IPS-18c (cell line): ENCODE data around the gene OR5K4.
"Not testable (repeated sequence)": the region's sequence is repeated elsewhere in the genome, so short reads cannot be mapped to it uniquely, and the experiment has no call there.

Source experiments
- H3K4me3 ChIP-seq: 2 replicates; pipeline ENCODE4 v1.7.0; 2013; ENCODE audit warnings: low read depth, mild to moderate bottlenecking, low read length, moderate library complexity; ENCODE audit not compliant: insufficient read depth
- H3K9me3 ChIP-seq: one replicate; pipeline ENCODE4 v1.6.1; 2013; ENCODE audit warnings: mild to moderate bottlenecking, low read length, moderate library complexity; ENCODE audit not compliant: control insufficient read depth, insufficient read depth

OR5K4 gene

DNA sequence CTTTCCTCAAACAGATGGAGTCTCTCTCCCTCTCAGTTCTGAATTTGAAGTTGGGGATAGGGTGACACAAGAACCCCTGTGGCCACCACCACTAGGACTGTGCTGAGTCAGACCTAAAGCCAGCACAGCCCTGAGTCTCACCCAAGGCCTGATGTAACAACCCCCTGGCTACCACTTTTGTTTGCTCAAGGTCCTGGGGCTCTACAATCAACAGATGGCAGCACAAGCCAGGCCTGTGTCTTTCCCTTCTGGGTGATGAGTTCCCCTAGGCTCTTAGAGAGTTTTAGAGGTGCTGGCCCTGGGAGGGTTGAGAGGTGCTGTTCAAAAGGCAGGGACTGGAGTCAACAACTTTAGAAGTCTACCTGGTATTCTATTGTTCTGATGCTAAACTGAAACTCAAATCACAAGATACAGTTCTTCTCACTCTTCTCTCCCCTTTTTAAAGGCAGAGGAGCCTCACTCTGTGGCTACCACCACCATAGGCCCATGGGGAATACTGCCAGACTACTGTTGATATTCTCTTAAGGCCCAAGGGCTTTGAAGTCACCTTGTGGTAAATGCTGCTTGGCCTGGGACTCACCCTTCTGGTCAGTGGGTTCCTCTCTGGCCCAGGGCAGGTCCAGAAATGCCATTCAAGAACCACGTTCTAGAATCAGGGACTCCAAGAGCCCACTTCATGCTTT, 6.5 kb downstream of the OR5K4 start:
- Histone ChIP-seq H3K9me3 (no peaks in the 10 kb centered on the region), H3K4me3 (no peak overlapping the region)

DNA sequence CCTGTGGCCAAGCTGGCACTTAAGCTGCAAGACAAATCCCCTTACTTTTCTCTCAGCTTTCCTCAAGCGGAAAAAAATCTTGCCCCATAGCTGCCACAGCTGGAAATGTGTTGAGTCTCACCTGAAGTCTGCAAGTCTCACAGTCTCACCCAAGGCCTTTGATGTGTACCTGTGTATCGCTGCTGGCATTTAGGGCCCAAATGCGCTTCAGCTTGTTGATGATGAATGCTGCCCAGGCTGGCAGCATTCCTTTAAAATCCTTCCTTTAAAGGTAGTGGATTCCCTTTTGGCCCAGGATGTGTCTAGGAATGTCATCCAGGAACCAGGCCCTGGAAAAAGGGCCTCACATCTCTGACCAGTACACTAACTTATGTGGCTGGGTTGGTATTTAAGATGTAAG, 7.0 kb downstream of the OR5K4 start:
- Histone ChIP-seq H3K9me3 (no peaks in the 10 kb centered on the region), H3K4me3 (no peak overlapping the region)

DNA sequence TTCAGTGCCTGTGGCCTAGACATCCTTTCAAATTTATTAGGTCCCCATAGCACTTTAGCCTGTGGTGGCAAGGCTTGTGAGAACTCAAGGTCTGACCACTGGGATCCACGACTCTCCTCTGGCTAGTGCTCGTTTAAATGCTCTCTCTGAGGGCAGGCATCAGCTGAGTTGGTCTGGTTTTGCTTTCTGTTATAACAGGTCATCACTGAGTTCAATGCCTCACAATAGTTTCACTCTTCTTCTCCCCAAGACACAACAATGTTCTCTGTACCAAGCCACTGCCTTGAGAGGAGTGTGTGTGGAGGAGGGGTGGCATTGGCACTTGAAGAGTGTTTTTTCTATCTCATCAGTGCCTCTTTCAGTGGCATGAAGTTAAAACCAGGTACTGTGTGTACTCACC, 7.6 kb downstream of the OR5K4 start:
- no peaks in the 10 kb centered on the region for H3K9me3 ChIP-seq
- H3K4me3 ChIP-seq = no peak overlapping the region

DNA sequence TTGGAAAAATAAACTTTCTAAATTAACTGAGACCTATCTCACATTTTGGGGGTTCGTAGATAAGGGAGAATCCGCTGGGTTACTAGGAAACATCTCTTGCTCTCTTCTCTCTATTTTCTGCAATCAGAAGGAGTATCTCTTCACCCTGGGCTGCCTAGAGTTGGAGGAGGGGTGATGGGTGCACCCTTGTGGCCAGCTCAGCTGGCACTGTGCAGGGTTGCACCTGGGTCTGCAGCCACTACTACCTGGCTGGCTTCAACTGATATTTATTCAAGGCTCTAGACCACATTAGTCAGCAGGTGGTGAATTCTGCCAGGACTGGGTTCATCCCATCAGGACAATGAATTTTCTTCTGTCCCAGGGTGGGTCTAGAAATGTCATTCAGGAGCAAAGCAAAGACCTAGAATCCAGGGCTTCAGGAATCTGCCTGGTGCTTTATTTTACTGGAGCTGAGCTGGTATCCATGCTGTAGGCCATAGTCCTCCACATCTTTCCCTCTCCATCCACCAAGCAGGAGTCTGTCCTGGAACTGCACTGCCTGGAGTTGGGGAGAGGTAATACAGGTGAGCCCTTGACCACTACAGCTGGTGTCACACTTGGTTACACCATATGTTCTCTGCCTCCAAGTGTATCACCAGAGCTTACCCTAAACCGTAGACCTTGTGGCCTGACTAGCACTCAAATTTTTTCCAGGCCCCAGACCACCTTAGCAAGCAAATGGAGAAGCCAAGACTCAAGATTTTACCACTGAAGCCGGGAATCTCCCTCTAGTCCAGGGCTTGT, 14.0 kb downstream of the OR5K4 start:
- Histone ChIP-seq H3K4me3 (no peak overlapping the region), H3K9me3 (no peaks in the 10 kb centered on the region)

DNA sequence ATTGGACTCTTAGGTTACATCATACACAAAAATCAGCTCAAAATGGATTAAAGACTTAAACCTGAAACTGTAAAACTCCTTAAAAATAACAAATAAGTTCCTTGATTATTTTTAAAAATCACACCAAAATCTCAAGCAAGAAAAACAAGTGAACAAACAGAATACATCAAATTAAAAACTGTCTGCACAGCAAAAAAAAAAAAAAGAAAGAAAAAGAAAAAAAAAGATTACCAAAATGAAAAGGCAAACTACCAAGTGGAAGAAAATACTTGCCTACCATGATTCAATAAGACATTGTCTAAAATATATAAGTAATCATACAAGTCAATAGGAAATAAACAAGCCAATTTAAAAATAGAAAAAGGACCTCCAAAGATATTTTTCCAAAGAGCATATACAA, 17.5 kb downstream of the OR5K4 start:
- Histone ChIP-seq H3K4me3 (no peak overlapping the region), H3K9me3 (no peaks in the 10 kb centered on the region)

DNA sequence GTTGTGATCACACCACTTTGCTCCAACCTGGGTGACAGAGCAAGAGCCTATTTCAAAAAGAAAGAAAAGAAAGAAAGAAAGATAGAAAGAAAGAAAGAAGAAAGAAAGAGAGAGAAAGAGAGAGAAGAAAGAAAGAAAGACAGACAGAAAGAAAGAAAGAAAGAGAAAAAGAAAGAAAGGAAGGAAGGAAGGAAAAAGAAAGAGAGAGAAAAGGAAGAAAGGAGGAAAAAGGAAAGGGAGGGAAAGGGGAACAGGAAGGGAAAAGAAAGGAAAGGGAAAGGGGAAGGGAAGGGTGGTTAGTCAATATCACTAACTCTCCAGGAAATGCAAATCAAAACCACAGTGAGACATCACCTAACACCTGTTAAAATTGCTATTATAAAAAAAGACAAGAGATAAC, 18.2 kb downstream of the OR5K4 start:
- Histone ChIP-seq H3K9me3 (no peaks in the 10 kb centered on the region), H3K4me3 (no peak overlapping the region)

DNA sequence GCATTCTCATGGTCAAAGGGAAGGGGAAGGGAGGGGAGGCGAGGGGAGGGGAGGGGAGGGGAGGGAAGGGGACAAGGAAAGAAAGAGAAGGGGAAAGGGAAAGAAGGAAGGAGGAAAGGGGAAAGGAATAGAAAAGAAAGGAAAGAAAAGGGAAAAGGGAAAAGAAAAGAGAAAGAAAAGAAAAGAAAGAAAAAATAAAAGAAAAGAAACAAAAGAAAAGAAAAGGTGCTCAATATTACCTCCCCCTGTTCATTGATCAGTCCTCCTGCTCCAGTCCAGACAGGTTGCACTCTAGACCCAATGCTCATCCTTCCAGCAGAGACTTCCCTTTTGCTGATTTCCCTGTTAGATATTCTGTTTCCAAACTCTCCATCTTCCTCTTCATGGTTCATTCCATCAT, 18.8 kb downstream of the OR5K4 start:
- Histone ChIP-seq H3K4me3 (no peak overlapping the region), H3K9me3 (no peaks in the 10 kb centered on the region)

DNA sequence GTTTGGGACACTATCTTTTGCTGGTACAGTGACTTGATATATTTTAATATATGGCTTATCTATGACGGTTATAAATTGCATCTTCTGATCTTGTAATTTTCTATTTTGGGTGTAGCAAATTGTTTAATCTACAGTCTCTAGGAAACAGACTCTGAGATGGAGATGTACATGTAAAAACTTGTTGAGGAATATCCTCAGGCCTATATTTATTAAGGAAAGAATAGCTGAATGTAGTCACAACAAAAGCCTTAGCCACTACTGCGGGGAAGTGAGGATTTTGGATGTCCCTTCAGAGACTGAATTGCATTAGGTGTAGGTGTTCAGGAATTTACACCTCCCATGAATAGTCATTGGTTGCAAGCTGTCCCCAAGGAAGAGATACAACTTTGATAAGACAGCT, 23.0 kb downstream of the OR5K4 start:
- H3K9me3 ChIP-seq = no peaks in the 10 kb centered on the region
- H3K4me3 ChIP-seq = no peak overlapping the region

DNA sequence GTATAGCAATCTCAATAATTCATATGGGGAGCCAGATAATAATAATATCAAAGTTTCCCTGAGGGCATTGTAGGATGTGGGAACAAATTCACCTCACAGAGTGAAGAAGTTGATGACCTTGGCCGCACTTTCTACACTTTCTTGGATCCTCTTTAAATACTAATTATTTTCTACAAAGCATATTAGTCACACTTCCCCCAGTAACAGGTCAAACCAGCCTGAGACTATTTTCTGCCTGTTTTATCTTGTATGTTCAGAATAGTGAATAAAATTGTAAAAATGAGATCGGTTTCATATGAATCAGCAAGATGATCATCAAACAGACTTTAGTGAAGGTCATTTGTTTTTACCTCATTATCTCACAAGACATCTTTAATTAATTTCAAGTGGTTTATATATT, 34.5 kb downstream of the OR5K4 start:
- Histone ChIP-seq H3K4me3 (no peak overlapping the region), H3K9me3 (no peaks in the 10 kb centered on the region)

DNA sequence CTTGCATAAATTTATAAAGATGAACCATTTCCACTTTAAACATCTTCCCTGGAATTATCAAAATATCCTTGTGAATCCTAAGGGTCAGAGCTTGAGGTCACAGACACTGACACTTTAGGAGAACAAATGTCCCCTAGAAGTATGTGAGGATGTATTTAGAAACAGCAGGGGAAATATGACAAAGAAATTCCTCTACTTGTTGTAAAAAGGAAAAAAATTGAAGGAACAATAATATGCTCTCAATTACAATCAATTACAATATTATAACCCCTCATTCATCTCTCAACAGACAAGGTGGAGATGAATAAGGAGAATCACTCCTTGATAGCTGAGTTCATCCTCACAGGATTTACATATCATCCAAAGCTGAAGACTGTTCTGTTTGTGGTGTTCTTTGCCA, 36.7 kb downstream of the OR5K4 start, which contains the start of gene OR5K3:
Gene OR5K3 (plus strand): TSS at position 301 of the 400 bp plus-strand sequence. CDS start 0 bp downstream, at position 301.
- H3K4me3 ChIP-seq = no peak within 1 kb of the TSS

DNA sequence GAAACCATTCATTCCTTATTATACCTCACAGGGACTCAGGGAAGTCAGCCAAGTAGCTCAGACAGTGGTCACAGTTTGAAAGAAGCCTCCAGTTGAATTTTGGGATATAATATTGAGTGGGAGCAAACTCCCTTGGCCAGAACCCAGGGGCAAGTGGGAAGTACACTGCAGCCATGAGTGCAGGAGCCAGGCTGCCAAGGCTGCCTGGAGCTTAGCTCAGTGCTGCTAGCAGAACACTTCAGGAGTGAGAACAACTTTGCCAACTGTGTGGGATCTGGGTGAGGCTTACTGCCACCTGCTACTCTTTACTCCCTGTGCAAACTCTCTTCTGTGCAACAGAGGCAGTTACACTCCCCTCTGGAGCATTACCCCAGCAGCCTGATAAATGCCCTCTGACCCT, 41.4 kb downstream of the OR5K4 start:
- Histone ChIP-seq H3K4me3 (no peak overlapping the region), H3K9me3 (peaks cover 7% of the 10 kb centered on the region)

More for the DNA sequence above, 36.7 kb downstream of the OR5K4 start, which contains the start of gene OR5K3:
- H3K9me3 ChIP-seq = no peaks in the 10 kb centered on the region

DNA sequence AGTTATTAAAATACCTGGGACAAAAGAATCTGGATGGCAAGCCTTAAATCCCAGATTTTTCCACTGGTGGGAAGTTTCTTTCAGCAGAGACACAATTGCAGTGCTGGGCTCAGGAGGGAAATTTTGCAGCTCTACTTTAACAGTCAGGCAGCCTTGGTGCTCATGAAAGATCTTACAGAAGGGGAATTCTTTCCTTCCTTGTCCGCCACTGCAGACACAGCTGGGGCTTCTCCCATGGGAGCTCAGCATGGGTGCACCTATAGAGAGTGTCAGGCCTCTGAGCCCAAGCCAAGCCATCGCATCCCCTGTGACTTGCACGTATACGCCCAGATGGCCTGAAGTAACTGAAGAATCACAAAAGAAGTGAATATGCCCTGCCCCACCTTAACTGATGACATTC, 42.8 kb downstream of the OR5K4 start:
- H3K4me3 ChIP-seq, H3K9me3 ChIP-seq: not testable (repeated sequence)

DNA sequence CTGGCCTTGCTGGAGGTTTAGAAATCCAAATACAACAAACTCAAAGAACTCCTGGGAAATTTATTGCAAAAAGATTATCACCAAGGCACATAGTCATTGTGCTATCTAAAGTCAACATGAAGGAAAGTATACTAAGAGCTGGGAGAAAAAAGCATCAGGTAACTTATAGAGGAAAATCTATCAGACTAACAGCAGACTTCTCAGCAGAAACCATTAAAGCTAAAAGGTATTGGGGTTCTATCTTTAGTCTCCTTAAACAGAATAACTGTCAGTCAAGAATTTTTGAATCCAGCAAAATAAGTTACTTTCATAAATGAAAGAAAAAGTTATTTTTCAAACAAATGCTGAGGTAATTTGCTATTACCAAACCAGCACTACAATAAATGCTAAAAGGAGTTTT, 44.9 kb downstream of the OR5K4 start:
- Histone ChIP-seq H3K4me3 (no peak overlapping the region), H3K9me3 (peaks cover 9% of the 10 kb centered on the region)

DNA sequence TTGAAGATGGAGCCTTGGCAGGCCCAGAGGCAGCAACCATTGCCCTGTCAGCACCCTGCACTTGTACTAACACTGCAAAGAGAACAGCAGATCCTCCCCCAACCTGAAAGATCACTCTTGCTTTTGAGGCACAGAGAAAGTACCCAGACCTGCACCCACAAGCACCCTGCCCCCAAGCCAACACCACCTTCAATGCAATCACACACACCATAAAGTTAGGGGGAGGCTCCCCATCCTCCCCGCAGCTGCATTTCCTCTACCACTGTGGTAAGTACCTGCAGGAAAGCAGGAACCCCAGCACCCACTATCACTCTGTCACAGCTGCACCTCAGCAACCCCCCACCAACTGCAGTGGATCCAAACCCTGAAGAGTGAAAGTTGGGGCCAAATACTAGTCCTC, 48.9 kb downstream of the OR5K4 start:
- peaks cover 7% of the 10 kb centered on the region for H3K9me3 ChIP-seq
- H3K4me3 ChIP-seq = no peak overlapping the region

DNA sequence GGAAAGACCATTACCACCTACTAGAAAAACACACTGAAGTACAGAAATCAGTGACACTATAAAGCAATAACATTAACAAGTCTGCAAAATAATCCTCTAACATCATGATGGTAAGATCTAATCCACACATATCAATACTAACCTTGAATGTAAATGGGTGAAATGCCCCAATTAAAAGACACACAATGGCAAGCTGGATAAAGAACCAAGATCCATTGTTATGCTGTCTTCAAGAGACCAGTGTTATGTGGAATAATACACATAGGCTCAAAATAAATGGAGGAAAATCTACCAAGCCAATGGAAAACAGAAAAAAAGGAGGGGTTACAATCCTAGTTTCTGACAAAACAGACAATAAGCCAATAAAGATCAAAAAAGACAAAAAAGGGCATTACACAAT, 50.4 kb downstream of the OR5K4 start:
- H3K9me3 ChIP-seq = peaks cover 7% of the 10 kb centered on the region
- H3K4me3 ChIP-seq = no peak overlapping the region
